ENCODE measurements around the gene TUBA3E.
"Not testable (repeated sequence)": the region's sequence is repeated elsewhere in the genome, so short reads cannot be mapped to it uniquely, and the experiment has no call there.

Gene TUBA3E

DNA sequence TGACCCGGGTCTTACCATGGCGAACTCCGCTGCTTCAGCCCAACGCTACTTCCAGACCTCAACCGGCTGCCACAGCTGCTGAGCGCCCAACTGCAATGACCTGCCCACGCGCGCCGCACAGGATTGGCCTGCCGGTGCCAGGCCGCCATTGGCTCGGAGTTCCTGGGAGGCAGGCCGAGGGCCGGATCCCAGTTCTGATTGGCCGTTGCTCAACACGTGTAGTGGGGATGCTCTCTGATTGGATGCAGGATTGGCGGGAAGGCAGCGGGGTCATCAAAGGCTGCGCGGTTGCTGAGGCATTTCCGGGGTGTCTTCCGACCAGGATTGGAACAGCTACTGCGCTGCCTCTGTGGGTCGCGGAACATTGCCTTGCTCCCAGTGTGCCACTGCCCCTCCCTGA is at the start of gene TUBA3E:
Gene TUBA3E (minus strand): TSS at position 97 of the 400 bp plus-strand sequence. CDS start 79 bp downstream, at position 18.
- DNase-seq = no peak

DNA sequence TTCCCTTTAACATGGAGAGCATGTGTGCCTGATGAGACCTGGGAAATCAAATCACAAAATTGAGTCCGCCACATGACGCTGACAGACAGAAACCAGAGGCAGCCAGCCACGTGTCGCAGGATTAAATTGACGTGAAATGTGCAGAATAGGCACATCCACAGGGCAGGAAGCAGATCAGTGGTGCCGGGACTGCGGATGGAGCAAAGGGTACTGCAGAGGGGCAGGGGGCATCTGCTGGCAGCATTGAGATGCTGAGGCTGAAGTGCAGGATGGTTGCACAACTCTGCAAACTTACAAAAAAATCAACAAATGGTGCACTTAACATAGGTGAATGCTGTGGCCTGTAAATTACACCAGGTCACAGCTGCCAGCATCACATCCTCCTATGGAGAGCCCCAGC is 48.2 kb upstream of the TUBA3E start:
- DNase-seq = no peak

DNA sequence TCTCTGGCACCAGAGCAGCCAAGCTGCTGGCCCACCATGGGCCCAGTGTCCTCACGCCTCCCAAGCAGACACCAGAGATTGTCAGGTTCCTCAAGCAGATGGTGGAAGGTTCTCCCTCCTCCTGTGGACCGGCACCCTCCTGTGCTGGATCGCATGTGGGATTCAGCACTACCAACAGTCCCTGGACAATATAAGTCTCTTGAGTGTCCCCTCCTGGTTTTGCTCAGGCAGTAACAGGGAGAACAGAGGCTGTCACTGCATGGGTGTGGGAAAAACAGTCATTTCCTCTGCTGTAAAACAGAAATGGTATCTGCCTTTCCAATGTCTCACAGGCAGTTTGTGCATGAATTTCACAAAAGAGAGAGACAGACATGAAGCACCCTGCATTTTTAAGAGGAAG is 47.7 kb upstream of the TUBA3E start:
- DNase-seq = no peak

DNA sequence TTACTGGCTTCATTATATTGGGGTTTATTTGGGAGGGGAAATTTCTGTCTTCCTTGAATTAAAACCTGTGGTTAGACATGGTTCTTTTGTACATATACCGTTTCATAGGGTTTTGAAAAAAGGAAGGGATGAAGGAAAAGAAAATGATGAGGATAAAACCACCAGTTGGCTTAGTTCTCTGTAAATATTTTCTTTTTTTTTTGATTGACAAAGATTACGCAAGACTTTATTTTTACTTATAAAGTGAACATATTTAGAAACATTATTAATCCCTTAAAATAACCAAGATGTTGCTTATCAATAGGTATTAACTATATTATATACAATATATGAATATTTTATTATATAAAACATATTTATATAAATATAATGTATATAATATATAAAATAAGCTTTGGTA is 45.1 kb upstream of the TUBA3E start:
- DNase-seq = no peak

DNA sequence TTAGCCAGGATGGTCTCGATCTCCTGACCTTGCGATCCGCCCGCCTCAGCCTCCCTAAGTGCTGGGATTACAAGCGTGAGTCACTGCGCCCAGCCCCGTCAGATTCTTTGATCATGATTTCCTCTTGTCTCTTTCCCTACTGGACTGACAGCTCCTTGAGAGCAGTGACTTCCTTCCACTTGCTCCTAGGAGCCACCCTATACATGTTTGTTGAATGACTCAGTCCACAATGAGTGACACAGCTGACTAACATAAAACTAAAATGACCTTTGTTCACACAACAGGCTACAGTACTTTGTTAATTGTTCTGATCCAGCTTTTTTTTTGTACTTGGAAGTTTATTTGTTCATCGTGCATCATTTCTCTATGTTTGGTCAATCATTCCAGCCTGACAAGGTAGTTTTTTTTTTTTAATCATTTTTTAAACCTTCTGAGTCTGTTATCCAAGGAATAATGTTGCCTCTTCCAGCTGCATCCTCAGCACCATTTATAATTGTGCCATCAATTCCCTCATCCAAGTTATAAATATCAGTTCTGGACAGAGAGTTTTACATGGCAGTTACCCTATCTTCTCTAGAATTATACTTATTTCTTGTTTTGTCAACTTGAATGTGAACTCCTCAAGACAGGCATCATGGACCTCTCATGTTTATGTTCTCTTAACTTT is 42.9 kb upstream of the TUBA3E start:
- no peak for DNase-seq

DNA sequence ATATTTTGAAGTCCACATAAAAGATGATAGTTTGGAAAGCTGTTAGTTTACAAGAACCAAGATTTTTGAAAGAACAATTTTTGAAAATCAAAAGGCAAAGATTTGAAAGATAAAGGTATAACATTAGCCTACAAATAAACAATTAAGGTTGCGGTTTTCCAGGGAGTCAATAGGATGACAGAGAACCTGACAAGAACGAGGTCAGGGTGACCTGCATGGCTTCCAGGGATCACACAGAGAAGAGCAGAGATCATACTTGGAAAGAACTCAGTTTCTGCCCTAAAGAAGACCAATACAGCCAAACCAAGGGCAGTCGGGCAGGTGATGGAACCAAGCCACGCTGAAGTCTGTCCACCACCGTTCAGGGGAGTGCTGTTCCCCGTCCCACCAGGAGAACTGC is 41.3 kb upstream of the TUBA3E start:
- DNase-seq = not testable (repeated sequence)

DNA sequence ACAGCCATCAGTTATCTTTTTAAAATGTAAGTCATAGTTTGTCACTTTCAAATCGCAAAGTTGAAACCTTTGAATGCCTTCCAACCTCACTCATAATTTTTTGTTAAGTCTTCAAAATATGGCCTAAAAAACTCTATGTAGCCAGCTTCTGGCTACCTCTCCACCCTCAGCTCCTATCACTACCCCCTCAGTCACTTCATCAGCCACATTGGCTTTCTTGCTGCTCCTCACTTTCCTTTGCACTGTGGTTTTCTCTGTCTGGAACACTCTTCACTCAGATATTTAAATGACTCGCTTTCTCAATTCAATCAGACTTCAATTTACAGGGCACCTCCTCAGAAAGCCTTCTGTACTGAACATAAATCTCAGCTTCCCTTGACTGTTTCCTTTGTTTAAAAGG is 34.8 kb upstream of the TUBA3E start:
- not testable (repeated sequence) for DNase-seq

DNA sequence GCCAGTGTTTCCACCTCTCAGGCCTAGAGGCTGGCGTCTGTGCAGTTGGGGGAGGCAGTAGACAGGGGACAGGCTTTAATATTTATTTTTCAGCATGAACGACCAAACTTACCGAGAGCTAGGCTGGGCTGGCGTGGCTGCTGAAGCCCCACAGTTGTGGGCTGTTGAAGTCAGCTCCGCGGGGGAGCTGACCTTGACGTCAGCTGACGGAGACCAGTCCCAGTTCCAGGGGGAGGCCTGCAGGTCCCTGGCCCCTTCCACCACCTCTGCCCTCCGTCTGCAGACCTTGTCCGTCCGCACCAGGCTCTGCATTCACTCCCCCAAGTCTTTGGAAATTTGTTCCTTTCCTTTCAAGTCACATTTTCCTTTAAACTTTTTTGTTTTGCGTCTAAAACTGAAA is 33.4 kb upstream of the TUBA3E start:
- DNase-seq = no peak

DNA sequence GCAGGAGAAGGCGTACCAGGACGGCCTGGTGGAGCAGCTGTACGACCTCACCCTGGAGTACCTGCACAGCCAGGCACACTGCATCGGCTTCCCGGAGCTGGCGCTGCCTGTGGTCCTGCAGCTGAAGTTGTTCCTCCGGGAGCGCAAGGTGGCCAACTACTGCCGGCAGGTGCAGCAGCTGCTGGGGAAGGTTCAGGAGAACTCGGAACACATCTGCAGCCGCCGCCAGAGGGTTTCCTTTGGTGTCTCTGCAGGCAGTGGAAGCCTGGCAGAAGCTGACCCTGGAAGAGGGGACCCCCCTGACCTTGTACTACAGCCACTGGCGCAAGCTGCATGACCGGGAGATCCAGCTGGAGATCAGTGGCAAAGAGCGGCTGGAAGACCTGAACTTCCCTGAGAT is 32.7 kb upstream of the TUBA3E start:
- not testable (repeated sequence) for DNase-seq

DNA sequence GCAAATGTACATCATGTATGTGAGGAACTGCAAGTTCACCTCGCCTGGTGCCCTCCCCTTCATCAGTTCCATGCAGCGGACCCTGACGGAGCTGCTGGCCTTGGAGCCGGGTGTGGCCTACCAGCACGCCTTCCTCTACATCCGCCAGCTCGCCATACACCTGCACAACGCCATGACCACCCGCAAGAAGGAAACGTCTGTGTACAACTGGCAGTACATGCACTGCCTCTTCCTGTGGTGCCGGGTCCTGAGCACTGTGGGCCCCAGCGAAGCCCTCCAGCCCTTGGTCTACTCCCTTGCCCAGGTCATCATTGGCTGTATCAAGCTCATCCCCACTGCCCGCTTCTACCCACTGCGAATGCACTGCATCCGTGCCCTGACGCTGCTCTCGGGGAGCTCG is 32.1 kb upstream of the TUBA3E start:
- DNase-seq = not testable (repeated sequence)

DNA sequence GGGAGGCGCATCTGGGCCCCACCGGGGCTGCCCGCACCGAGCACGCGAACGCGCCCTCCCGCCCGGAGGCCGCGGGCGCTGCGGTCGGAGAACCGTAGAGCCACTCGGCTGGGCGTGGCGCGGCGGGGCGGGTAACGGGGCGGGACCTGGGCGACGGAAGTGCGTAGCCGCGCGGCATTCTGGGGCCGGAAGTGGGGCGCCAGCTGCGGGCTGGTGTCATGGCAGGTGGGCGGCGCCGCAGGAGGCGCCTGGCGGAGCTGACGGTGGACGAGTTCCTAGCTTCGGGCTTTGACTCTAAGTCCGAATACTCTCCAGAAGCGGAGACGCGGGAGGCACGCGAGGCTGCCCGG is 30.9 kb upstream of the TUBA3E start:
- not testable (repeated sequence) for DNase-seq

DNA sequence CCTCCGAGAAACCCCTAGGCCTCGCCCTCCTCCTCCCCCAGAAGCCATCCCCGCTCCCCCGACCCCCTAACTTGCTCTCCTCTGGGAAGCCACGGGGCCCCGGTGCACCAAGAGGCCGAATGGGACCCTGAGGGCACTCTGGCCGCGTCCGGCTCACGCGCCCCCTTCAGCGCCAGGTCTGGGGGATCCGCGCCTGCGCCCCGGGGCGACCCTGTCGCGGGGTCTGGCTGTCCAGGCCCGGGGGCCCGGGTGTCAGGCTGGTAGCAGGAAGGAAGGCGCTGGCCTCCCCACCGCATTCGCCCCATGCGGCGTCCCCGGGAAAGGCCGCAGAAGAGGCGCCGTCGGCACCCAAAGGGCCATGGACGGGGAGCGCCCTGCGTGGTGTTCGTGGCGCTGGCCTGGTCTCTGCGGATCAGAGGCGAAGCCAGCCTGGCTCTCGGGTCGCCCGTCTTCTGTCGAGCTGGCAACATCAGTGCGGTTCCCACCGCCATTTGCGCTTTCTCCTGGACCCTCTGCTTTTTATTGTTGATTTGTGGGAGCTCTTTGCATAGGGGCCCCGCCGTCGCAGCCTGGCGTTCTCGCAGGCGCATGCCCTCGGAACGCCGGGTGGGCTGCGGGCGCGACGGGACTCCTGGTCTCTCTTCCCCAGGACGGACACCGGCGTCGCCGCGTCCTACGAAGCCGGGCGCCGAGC is 30.4 kb upstream of the TUBA3E start:
- DNase-seq = not testable (repeated sequence)

DNA sequence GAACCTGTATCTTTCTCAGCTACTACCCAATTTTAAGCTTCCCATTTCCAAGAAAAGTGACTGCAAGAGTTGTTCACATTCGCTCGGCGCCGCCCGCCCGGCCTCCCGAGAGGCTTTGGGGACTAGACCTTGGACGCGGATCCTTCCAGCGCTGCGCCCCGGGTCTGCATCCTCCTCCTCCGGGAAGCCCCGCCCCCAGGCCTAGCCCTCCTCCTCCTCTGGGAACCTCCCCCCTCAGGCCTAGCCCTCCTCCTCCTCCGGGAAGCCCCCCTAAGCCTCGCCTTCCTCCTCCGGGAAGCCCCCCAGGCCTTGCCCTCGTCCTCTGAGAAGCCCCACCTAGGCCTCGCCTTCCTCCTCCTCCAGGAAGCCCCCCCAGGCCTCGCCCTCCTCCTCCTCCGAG is 29.8 kb upstream of the TUBA3E start:
- not testable (repeated sequence) for DNase-seq

DNA sequence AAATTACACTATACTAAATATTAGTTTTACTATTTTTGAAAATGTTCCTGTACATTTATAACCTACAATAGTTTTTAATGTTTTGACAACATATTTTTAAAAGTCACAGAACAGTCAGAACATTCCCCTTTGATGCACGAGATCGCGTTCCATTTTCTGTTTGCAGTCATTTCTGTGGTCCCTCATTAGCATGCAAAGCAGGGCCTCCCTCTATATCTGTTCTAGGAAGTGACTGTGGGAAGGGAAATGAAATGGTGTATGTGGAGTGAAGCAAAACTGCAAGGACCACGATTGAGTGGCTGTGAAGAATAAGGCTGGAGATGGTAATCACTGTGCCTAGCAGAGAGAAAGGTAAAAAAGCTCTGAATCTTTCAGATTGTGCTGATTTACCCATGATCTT is 24.3 kb upstream of the TUBA3E start:
- DNase-seq = not testable (repeated sequence)

DNA sequence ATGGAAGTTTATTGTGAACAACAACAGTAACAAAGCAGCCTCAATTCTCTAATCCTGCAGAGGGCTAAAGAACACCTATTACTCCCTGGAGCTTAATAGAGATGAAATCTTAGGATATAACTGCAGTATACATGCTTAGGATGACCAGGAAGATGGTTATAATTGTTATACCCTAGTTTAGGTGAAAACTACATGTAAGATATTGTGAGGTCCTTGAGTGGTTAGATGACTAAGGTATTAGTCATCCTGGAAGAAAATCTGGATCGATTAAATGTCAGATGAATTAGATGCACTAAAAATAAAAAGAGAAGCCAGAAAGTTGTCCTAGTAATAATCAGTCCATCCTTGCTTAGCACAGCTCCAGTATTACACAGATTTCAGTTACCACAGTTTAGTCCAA is 22.3 kb upstream of the TUBA3E start:
- DNase-seq = not testable (repeated sequence)

DNA sequence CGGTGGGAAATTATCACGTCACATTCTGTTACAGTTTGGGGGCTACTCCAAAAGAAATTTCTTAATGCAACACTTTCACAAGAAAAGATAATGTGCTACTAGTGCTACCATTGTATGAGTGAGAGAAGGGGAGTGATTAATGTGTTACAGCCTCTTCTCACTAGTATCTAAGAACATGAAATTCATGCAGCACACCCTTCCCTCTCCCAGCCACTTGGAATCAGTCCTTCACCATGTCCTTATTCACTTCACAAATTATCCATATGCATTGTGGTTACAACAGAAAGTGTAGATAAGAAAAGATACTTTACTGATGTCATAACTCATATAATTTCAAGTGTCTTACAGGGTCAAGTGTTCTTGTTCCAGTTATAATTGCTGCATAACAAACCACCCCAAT is 20.9 kb upstream of the TUBA3E start:
- not testable (repeated sequence) for DNase-seq

DNA sequence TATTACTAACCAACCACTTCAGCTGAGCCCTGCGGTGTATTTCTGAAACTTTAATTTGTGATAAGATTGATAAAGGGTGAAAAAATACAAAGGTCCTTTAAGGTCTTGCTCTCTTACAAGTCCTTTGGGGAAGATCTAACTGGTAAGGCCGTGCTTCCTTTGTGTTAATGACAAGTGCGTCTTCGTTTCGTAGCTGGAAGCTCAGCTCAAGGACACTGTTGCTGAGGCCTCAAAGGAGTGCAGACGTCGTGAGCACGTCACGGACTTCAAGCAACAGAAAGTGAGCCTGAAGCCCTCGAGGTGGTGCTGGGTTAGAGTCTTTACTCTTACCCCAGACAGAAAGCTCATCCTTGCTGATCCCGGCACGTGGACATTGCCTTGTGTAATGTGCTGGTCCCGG is 8.8 kb upstream of the TUBA3E start:
- DNase-seq = not testable (repeated sequence)

DNA sequence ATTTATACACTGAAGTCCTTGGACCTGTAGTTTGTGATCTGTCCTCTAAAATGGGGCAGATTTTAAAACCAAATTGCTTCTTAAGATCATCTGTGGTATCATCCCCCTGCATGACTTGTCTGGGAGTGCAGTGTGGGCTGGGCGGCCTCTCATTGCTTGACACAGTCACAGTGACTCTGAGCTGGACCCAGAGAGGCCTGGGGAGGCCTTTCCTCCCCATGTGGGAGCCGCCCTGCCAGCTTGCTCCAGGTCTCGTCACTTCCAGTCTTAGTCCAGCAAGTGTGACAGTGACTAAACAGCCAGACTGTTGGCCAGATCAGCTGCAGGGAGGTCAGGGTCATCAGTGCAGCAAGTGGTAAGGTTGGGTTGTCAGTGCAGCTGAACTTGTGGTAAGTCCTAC is 4.9 kb upstream of the TUBA3E start:
- DNase-seq = not testable (repeated sequence)

DNA sequence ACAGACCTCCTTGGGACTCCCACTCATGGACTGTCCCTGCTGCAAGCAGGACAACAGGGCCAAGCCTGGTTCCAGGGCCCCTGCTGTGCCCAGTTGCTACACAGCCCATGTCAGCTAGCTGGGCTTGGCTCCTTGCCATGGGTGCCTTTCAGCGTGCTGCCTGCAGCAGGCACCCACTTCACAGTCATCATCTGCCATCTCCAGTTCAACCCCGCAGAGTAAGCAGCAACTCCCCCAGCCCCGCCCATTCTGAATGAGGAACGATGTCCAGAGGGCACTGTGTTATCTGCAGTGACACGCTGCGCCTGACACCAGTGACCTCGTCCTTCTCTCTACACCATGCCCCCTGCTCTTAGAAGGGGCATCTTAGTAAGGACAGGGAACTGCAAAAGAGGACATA is 4.3 kb upstream of the TUBA3E start:
- not testable (repeated sequence) for DNase-seq

DNA sequence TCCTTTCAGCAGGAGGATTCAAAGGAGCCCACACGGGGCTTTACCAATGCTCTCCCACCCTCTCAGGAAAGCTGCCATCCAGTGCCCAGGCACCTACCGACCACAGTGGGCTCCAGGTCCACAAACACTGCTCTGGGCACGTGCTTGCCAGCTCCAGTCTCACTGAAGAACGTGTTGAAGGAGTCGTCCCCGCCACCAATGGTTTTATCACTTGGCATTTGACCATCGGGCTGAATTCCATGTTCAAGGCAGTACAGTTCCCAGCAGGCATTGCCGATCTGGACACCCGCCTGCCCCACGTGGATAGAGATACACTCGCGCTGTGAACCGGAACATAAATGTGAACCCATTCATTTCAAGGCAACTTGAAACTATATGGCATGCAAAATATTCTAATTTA is 2.2 kb downstream of the TUBA3E start:
- DNase-seq = not testable (repeated sequence)

DNA sequence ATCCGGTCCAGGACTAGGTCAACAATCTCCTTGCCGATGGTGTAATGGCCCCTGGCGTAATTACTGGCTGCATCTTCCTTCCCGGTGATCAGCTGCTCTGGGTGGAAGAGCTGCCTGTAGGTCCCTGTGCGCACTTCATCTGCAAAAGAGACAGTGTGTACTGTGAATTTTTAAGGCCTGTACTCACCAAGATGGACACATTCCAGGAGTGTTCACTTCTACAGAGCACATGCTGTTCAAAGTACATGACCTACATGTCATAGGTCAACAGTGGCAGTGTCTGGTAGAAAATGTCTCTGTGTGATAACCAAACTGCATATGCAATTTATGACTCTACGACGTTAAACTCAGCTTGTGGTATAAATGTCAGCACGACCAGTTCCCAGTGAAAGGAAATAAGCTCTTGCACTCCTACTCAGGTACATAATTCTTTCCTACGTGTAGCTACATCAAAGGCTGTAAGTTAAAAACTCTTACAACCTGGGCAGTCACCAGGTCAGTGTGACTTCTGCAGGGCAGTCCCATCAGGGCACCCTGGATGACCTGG is 3.1 kb downstream of the TUBA3E start:
- DNase-seq = not testable (repeated sequence)

DNA sequence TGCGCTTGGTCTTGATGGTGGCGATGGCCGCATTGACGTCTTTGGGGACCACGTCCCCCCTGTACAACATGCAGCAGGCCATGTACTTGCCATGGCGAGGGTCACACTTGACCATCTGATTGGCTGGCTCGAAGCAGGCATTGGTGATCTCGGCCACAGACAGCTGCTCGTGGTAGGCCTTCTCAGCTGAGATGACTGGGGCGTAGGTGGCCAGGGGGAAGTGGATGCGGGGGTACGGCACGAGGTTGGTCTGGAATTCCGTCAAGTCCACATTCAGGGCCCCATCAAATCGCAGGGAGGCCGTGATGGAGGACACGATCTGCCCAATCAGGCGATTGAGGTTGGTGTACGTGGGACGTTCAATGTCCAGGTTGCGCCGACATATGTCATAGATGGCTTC is 4.4 kb downstream of the TUBA3E start:
- not testable (repeated sequence) for DNase-seq

DNA sequence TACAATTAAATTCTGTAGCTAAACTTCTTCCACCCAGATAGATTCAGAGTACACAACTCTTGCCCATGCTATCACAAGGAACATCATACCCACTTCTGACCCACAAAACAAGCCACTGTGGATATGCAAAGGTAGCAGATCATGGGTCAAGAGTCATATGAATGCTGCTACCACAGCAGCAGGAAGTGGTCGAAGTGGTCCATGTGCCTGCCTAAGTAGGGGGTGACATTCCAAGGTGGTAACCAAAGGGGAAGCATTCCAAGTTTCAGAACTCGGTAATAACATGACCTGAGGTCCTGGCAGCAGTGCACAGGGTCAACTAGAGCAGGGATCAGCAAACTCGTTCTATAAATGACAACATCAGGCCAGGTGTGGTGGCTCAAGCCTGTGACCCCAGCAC is 5.8 kb downstream of the TUBA3E start:
- DNase-seq = not testable (repeated sequence)

DNA sequence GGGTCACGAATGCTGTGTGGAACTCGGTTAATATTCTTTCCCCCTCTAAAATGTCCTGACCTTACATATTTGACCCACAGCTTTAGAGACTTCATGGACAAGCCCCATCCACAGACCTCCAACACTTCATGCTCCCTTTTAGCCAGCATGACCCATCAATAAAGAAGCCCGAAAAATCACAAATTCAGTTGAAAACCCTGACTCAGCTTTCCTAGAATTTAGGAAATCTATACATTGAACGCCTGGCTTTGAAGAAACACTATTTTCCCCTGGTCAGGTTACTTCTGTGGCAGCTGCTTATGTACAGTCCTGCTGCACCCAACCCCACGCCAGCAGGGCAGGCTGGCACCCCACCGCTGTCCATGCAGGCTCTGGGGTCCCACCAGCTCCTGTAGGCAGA is 6.9 kb downstream of the TUBA3E start:
- DNase-seq = not testable (repeated sequence)

Data from activated CD8-positive, alpha-beta memory T cell treated with anti-CD3 and anti-CD28 coated beads, Interleukin-2, amount 50 U/mL, for 4 hours (primary cell).